ENCODE results near the gene KRTAP5-2. TPM values are rescaled to one million over a fixed set of nuclear protein-coding genes. Genes with fewer than 3 reads are reported as not detected.

Gene KRTAP5-2
- total RNA-seq, 1 donor from 2014 or later = not detected

DNA sequence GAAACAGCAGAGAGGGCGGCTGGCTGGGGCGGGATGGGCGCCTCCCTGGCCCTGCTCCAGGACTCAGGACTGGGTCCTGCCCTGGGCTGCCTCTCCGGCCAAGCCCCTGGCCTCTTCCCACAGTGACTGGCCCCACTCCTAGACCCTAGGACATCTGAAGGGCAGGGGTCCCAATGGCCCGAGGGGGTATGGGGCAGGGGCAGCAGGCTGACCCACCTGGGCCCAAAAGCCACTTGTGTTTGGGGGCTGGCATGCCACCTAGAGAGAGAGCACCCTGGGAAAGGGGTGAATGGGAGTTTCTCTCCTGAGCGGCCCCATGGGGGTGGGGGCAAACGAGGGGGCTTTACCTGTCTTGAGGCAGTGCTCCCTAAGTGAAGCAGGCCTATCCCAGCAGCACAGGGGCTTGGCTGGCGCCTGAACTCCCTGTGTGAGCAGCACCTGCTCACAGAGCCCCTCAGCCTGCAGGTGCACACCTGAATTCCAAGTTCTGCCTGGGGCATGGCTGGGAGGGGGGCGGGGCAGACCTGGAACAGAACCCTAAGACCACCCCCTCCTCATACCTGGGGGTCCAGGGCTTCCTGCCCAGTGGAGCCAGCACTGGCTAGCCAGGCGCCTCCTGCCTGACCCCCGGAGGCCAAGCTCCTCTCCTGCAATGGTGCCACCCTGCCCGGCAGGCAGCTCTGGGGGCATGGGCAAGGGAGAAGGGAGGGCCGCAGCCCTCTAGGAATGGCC lies 42.9 kb downstream of the KRTAP5-2 start:
- Histone ChIP-seq H3K9me3 (replicated peaks) (no peaks in the 10 kb centered on the region), H3K27ac (replicated peaks) (no peak overlapping the region), H3K27me3 (ENCODE audit: low read depth) (no peaks in the 10 kb centered on the region), H3K4me3 (no peak overlapping the region), H3K36me3 (peaks cover 17% of the 10 kb centered on the region), H3K4me1 (peaks cover 61% of the 10 kb centered on the region)
- DNase-seq = no peak
- TF ChIP-seq, protein P1, sequence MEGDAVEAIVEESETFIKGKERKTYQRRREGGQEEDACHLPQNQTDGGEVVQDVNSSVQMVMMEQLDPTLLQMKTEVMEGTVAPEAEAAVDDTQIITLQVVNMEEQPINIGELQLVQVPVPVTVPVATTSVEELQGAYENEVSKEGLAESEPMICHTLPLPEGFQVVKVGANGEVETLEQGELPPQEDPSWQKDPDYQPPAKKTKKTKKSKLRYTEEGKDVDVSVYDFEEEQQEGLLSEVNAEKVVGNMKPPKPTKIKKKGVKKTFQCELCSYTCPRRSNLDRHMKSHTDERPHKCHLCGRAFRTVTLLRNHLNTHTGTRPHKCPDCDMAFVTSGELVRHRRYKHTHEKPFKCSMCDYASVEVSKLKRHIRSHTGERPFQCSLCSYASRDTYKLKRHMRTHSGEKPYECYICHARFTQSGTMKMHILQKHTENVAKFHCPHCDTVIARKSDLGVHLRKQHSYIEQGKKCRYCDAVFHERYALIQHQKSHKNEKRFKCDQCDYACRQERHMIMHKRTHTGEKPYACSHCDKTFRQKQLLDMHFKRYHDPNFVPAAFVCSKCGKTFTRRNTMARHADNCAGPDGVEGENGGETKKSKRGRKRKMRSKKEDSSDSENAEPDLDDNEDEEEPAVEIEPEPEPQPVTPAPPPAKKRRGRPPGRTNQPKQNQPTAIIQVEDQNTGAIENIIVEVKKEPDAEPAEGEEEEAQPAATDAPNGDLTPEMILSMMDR (IDR thresholded peaks at IDR 0.05; ENCODE audit: borderline replicate concordance) = no peak
- intact Hi-C loops (cut with micrococcal nuclease) = no loop called here

DNA sequence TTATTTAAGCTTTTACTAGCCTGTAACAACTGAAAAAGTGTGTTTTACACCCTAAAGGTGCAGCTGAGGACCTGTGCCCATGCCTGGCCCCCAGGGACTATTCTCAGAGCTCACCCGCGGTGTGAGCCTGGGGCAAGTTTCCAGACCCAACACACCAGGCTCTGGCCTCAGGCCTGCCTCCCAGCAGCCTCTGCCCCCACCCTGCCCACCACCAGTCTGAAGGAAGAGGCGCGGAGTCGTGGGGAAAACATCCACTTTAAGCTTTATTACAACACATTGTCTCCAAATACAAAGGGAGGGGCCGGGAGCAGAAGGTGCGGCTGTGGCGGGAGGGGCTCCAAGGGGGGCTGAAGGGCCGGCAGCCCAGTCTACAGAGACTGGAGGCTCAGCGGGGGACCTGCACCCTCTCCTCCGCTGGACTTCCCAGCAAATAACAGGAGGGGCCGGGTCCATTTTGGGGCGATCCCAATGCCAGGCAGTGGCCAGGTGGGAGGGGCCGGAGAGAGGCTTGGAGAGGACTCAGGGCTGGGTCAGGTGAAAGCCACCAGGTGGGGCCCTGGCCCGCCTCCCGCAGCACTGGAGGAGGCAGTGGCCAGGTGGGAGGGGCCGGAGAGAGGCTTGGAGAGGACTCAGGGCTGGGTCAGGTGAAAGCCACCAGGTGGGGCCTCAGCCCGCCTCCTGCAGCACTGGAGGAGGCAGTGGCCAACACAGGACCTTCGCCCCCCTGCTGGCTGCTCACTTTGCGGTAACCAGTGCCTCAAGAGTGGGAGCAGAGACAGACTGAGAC lies 44.1 kb downstream of the KRTAP5-2 start:
- TF ChIP-seq, protein P1 (IDR thresholded peaks at IDR 0.05; ENCODE audit: borderline replicate concordance) = no peak
- no peaks in the 10 kb centered on the region for H3K9me3 ChIP-seq (replicated peaks)
- H3K4me1 ChIP-seq = peaks cover 54% of the 10 kb centered on the region
- intact Hi-C loops (cut with micrococcal nuclease) = no loop called here
- H3K36me3 ChIP-seq = peaks cover 17% of the 10 kb centered on the region
- no peak for DNase-seq
- no peak overlapping the region for H3K27ac ChIP-seq (replicated peaks)
- H3K27me3 ChIP-seq (ENCODE audit: low read depth) = no peaks in the 10 kb centered on the region
- H3K4me3 ChIP-seq = no peak overlapping the region

DNA sequence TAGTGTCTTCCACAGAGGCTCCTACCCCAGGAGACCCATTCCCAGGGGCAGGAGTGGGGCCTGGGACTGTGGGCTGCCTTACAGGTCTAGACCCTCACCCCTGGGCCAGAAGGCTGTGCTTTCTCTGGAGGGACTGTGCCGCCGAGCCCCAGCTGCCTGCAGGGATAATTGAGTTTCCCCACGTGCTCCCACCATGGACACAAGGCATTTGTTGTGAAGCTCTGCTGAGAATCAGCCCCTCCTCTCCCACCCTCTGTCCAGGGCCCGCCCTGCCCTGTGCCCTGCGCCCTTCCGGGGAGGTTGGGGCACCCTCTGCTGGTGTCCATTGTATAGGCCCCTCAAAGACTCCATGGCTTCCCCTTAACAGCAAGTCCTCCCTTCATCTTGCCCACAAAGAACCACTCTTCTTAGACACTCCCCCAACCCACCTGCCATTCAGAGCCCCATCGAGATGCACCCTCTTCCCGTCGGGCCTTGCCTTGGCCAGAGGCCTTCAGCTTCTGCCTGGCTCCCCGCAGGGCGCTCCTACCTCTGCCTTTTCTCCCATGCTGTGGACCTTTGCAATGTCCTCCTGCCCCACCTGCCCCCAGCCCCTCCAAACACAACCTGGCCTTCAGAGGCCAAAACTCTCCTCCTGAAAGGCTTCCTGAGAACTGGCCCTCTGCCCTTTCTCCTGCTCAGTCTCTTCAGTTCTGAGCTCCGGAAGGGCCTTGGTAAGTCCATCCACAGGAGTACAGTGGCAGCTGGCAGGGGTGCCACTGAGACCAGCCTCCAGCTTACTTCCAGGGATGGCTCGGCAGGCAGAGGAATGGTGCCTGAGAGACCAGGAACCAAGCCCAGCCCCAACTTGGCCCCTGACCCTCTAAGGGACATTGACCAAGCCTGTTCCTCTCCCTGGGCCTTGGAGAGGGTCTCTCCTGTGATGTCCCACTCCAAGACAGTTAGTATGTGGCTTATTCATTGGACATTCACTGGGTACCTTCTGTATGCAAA lies 48.5 kb downstream of the KRTAP5-2 start:
- Histone ChIP-seq H3K36me3 (no peaks in the 10 kb centered on the region), H3K27me3 (ENCODE audit: low read depth) (peaks cover 35% of the 10 kb centered on the region), H3K27ac (replicated peaks) (peak overlapping the region; percentile 87), H3K9me3 (replicated peaks) (no peaks in the 10 kb centered on the region), H3K4me3 (no peak overlapping the region), H3K4me1 (peaks cover 54% of the 10 kb centered on the region)
- DNase-seq = no peak
- intact Hi-C loops (cut with micrococcal nuclease) = no loop called here
- TF ChIP-seq, protein P1 (IDR thresholded peaks at IDR 0.05; ENCODE audit: borderline replicate concordance) = no peak

DNA sequence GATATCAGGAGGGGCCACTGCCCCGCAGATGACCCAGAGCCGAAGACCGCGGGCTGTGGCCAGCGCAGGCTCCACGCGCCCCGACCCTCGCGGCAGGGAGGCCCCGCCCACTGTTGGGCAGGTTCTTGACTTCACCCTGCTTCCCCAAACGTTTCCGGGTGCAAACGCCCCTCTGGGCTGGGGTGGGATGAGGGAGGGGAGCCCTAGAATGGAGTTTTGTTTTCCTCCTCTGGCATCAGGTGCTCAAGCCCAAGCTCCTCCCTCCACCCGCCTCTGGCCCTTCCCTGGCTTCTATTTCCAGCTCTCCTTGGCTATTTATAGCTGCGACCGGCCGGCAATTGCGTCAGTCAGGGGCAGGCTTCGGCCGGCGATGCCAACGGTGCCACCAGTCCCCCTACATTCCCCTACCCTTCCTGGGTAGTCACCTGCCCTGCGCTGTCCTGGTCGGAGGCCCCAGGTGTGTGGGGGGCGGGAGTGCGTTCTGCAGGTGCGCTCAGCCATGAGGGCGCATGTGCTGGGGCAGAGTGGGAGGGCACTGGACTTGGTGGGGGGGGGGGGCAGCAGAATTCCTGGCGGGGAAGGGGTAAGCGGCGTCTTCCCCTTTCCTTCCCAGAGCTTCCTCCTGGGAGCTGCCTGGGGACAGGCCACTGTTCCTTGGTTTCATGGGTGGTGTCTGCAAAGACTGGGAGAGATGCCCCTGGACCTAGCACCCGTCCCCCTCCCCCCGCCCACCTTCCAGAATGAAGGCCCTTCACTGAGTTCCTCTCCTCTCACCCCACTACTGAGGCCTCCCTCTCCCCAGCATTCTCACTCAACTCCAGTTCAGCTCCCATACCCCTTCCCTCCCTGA lies 49.6 kb downstream of the KRTAP5-2 start:
- no peaks in the 10 kb centered on the region for H3K9me3 ChIP-seq (replicated peaks)
- intact Hi-C loops (cut with micrococcal nuclease) = no loop called here
- DNase-seq = peak; percentile 78
- H3K36me3 ChIP-seq = no peaks in the 10 kb centered on the region
- TF ChIP-seq, protein P1 (IDR thresholded peaks at IDR 0.05; ENCODE audit: borderline replicate concordance) = no peak
- peak overlapping the region; percentile 70 for H3K4me3 ChIP-seq
- peaks cover 43% of the 10 kb centered on the region for H3K27me3 ChIP-seq (ENCODE audit: low read depth)
- peak overlapping the region; percentile 87 for H3K27ac ChIP-seq (replicated peaks)
- peaks cover 47% of the 10 kb centered on the region for H3K4me1 ChIP-seq
